Endothelial cell of hepatic sinusoid (primary cell): ENCODE data around the gene WDR27.

Experiments
- in situ Hi-C: cut with HindIII; loops from 2 replicates; pipeline ENCODE4 v1.10.0; 2017; ENCODE audit warnings: low sequenced_read_pairs

Gene WDR27

GRCh38 chr6:169642455-169642854 lies 59.4 kb downstream of the WDR27 start:
- in situ Hi-C loops = no loop called here

- in situ Hi-C loops = no loop called here
Observed at GRCh38 chr6:169641461-169642085, 60.3 kb downstream of the WDR27 start.

GRCh38 chr6:169640983-169641382 lies 60.8 kb downstream of the WDR27 start:
- in situ Hi-C loops = no loop called here

- in situ Hi-C loops = no loop called here
Observed at GRCh38 chr6:169640351-169640852, 61.4 kb downstream of the WDR27 start.

GRCh38 chr6:169639653-169640278 lies 62.1 kb downstream of the WDR27 start:
- in situ Hi-C loops = no loop called here

- in situ Hi-C loops = no loop called here
Observed at GRCh38 chr6:169638915-169639314, 62.9 kb downstream of the WDR27 start.

- in situ Hi-C loops = no loop called here
Observed at GRCh38 chr6:169638388-169638787, 63.4 kb downstream of the WDR27 start.

GRCh38 chr6:169635345-169635744 lies 66.5 kb downstream of the WDR27 start:
- in situ Hi-C loops = no loop called here

GRCh38 chr6:169632841-169633240 lies 69.0 kb downstream of the WDR27 start:
- in situ Hi-C loops = no loop called here

- in situ Hi-C loops = no loop called here
Observed at GRCh38 chr6:169629256-169629655, 72.6 kb downstream of the WDR27 start.

GRCh38 chr6:169627736-169628607 lies 73.9 kb downstream of the WDR27 start:
- in situ Hi-C loops = no loop called here

- in situ Hi-C loops = no loop called here
Observed at GRCh38 chr6:169626649-169627048, 75.2 kb downstream of the WDR27 start.

- in situ Hi-C loops = no loop called here
Observed at GRCh38 chr6:169626169-169626568, 75.7 kb downstream of the WDR27 start.

- in situ Hi-C loops = no loop called here
Observed at GRCh38 chr6:169625376-169625775, 76.5 kb downstream of the WDR27 start.

- in situ Hi-C loops = no loop called here
Observed at GRCh38 chr6:169624785-169625184, 77.0 kb downstream of the WDR27 start.

- in situ Hi-C loops = no loop called here
Observed at GRCh38 chr6:169623975-169624374, 77.9 kb downstream of the WDR27 start.

- in situ Hi-C loops = no loop called here
Observed at GRCh38 chr6:169623343-169623742, 78.5 kb downstream of the WDR27 start.

GRCh38 chr6:169622618-169623017 lies 79.2 kb downstream of the WDR27 start:
- in situ Hi-C loops = no loop called here

- in situ Hi-C loops = no loop called here
Observed at GRCh38 chr6:169621311-169621710, 80.5 kb downstream of the WDR27 start.

GRCh38 chr6:169620171-169621130 lies 81.4 kb downstream of the WDR27 start:
- in situ Hi-C loops = no loop called here
